Stimulated activated CD4-positive, alpha-beta T cell treated with anti-CD3 and anti-CD28 coated beads, Interleukin-4, amount 100 ng/mL, for 48 hours (primary cell): ENCODE data around the gene HADH.
"Not testable (repeated sequence)": the region's sequence is repeated elsewhere in the genome, so short reads cannot be mapped to it uniquely, and the experiment has no call there.

ENCODE experiments used
- DNase-seq, 2 donors: peaks; one replicate each; pipeline ENCODE4 v3.0.0-alpha.2; 2020; ENCODE audit warnings: low read depth in 2 of 2

The HADH gene

DNA sequence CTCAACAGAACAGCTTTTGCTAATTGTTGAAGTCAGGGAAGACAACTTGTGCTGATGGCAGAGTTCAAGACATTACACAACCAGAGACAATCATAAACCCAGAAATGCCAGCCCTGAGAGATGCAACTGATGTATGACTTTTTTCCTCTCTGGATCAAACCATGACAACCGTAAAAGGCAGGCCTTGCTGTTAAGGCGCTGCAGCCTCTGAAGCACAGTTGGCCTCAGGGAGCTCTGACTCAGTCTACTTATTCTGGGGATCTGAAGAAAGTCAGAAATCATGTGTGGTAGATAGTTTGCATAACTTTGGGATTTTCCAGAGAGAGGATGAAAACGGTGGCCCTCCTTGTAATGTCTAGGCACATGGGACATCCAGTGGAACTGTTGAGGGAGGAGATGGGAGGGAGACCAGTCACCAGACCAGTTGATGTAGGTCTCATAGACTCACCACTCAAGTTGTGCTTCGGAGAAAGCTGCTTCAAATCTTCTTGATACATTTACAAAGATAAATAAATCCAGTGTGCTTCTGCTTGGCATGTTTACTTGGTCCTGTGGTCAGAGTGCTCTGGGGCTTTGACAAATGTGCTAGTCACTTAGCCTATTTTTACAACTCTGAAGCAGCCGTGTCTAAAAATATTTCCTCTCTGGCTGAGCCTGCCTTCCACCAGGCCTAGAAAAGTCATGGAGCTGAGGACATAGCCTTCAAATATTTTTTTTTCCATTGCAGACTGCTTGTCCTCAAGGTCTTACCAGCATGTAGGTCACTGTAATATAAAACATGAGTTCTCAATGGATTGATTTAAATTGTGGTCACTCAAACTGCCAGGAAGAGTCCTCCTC, 7.5 kb downstream of the HADH start:
- DNase-seq, result no peak

DNA sequence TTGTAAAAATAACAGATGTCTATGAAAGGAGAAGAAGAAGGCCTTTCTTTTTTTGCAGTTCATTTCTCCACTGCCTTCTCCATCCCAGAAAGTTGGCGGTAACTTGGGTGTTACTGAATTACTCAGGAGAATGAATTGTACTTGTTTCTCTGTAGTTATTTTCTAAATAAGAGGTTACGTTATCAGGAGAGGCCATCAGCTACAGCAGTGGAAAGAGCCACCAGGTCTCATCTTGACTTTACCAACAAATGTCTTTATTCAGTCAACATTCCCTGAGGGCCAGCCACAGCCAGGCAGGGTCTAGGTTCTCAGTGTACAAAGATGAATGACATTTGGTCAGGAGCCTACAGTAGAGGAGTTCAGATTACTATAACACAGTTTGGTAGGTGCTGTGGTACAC, 8.1 kb downstream of the HADH start:
- no peak for DNase-seq

GRCh38 chr4:107999932-108000539, 10.3 kb downstream of the HADH start:
- no peak for DNase-seq

GRCh38 chr4:108001540-108002135, 11.9 kb downstream of the HADH start:
- DNase-seq, result no peak

- no peak for DNase-seq
Observed at GRCh38 chr4:108003982-108004515, 14.4 kb downstream of the HADH start.

DNA sequence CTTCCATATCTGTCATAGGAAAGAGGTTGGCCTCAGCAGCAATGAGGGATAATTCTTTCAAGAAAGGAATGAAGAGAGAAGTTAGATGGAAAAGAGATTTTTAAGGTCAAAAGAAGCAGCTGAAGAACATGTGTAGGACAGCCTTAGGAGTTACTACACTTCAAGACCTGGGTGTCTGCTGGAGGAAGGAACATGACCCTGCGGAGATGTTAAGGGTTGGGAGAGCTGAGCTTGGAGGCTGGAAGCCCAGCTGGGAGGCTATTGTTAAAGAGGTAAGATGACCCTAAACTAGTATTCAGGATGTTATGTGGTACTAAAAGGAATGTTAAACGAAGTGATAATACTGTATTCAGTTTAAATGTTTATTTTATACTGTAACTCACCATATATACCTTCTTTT, 15.0 kb downstream of the HADH start:
- no peak for DNase-seq

GRCh38 chr4:108005807-108006206, 16.1 kb downstream of the HADH start:
- no peak for DNase-seq

DNA sequence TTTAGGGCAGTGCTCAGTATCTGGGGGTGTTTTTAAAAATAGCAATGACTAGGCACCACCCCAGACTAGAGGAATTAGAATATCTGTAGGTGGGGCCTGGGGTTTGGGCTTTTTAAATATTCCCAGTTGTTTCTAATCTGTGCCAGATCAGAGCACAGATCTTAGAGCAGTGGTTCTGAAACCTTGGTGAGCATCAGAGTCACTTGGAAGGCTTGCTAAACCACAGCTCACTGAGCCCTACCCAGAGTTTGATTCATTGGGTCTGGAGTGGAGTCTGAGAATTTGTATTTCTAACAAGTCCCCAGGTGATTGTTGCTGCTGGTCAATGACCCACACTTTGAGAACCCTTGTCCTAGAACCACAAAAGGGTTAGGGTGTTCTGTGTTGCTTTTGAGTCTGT, 16.7 kb downstream of the HADH start:
- no peak for DNase-seq

DNA sequence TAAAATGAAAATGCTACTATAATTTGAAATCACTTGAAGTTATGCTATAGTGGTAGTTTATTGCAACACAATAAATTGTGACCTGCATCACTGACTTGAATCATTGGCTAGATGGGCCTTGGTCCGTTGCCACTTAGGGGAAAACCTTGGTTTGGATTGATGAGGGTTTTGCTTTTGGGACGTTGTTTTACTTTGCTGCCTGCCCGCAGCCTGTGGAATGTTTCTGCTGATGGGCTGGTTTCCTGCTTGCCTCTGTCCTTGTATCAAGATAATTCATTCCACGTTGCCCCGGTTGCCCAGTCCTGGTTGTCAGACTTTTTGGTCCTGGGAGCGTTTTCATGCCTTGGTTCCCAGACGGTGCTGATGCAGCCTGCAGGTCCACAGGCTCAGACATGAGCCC, 18.3 kb downstream of the HADH start:
- no peak for DNase-seq

GRCh38 chr4:108008721-108009120, 19.0 kb downstream of the HADH start:
- no peak for DNase-seq

- DNase-seq, result no peak
Observed at GRCh38 chr4:108010167-108010566, 20.5 kb downstream of the HADH start.

DNA sequence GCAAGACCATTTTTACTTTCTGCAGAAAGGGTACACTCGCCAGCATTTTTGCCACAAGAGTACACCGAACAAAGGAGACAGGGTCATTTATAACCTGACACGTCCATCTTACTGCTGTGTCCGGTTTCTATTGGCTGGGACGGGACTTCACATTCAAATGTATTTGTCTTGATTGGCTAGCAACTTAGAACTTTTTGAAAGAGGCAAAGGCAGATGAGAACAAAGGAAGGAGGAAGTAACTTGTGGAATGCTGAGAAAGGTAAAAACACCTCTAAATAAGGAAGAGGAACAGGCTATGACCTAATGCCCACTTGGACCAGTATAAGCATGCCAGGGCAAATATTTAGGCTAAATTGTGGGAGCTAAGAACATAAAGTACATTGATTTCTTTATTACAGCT, 22.7 kb downstream of the HADH start:
- DNase-seq, result not testable (repeated sequence)

DNA sequence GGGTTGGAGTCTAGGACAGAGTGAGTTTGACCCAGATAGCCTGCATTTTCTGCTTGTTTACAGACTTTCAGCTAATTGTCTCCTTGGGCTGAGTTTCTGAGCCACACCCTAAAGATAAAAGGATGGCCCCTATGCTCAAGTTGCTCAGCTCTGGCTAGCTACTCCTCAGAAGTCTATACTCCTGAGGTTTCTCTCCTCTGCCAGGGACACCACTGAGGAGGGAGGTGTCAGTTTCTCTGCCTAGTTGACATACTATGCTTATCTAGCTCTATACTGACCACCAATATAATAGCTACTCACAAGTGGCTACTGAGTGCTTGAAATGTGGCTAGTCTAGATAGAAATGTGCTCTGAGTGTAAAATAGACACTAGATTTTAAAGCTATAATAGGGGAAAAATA, 23.6 kb downstream of the HADH start:
- DNase-seq, result no peak

DNA sequence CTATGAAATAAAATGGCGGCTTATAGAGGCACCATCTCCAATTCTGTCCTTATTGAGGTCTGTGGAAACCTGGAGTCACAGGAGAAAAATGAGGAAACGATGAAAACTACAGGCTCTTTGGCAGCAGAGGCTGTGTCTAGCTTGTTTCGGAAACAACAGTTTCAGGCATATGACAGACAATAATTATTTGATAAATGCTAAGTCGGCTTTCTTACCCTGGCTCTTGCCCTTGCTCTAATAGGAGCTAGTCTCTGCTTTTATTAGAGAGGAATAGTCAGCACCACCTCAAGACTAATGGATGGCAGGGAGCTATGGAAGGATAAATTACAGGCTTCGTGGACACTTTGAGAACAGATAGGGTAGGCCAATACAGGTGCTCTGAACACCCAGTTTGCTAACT, 24.3 kb downstream of the HADH start:
- DNase-seq, result no peak

DNA sequence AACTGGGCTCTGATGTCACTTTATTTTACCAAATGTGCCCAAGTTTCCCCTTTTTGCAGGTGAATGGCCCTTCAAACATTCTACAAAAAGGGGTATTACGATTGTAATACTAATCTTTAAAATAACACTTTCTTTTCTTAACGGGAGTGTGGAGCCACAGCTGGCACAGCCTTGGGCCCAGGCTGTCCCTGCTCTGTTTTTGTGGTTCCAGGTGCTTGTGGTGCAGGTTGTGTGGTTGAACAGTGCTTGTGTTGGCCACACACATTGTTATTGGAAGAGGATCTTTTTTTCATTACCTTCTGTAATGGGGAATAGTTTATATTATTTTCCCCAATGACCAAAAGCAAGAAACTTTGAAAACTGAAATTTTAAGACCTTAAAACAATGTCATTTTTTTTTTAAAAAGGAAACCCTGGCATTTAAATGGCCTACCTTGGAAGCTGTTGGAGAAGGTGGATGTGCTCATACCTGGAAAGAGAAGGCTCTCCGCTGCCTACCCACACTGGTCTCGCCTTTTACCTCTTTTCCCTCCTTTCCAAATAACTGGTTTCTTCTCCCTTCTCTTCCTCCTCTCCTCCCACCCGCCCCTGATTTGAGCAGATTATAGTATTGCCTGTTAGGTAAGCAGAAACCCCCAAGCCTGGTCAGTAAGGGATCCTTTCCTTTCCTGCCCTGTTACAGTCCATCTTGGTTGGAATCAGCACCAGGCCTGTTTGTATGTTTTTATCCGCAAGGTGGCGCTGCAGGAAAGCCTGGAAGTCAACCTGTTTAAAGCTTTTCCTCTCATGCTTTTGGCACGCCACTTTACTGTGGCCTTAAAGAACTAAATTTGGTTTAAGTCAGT, 28.6 kb downstream of the HADH start:
- peak; percentile 73 to 85 for DNase-seq

DNA sequence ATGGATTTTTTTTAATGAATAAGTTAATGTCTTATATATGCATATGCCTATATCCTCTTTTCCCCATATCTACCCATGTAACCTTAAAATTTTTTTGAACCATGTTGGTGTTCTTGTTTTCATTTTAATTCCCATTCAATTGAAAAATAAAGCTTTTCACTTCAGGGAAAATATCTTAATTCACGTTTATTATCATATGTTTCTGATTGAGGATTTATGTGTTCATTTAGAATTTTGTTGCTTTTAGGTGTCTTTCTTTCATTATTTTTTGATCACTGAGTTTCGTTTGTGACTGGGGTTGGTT, 29.1 kb downstream of the HADH start:
- no peak for DNase-seq

DNA sequence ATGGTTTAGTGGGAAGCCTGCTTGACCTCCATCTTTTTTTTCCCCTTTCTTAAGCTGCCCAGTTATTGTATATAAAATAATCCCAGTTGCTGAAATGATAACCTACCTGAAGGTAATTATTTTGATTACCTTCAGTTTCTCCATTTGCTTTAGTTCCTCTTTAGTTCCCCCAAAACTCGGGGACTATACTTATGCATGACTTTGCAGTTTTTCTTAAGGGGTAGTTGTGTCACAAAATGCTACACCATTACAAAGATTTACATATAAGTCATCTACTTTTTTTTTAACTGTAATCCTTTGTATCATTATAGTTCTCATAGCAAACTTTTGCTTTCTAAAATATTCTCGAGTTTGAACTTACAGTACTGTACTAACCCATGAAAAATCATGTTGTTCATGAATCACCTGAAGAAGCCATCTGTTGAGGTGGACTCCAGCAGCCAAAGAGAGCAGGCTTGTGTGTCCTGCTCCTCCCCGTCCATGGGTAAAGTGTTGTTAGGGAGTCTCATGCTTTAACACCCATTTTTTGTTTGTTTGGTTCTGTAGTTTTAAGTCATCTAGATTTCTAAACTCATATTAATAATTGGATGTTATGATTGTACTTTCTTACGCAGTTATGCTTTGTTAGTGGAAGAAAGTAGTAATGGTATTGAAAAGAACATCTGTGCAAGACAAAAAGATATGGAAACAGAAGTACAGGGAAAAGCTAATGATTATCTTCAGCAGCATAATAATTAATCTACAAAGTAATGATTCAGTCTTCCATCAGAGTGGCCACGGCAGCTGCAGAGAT, 34.6 kb downstream of the HADH start:
- no peak for DNase-seq

GRCh38 chr4:108024878-108025165, 35.1 kb downstream of the HADH start:
- DNase-seq, result no peak

- DNase-seq, result no peak
Observed at GRCh38 chr4:108029016-108029720, 39.5 kb downstream of the HADH start.

DNA sequence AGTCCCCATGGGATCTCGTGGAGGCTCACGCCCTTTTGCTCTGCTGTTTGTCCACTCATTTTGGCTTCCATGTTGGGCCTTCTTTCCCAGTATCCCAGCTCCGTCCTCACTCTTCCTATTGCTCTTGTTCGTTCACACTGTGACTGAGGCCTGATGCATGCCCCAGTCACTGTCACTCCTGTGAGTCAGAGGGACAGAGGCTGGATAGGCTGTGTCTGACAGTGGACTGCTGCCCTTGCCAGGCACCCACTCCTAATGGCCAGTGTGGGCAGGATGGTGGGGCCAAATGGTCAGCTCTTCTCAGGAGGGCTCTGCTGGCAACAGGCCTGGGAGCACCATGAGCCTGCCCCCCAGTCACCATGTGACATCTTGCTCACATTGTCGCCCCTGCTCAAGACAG, 40.0 kb downstream of the HADH start:
- no peak for DNase-seq

DNA sequence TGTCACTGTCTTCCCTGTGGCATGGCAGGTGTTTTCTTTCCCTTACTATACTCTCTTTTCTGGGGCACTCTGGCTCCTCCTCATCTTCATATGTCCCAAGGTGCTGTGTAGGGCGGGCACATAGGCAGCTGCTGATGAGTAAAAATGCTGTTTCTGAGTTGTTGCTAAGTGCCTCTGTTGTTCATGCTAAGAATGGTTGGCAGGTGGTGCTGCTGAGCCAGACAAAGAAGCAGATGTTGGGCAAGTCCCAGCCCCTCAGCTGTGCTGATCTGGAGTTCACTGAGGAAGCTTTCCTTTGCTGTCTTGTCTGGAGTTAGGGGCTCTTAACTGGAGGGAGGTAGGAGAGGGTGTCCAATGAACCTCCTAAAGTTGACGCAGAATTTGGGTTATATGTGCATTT, 40.6 kb downstream of the HADH start:
- DNase-seq, result peak; percentile 41 to 68
